Activated CD4-positive, alpha-beta T cell treated with anti-CD3 and anti-CD28 coated beads, Interleukin-2, amount 10 ng/mL, durations not matched to agents 7 days and 5 days (primary cell): ENCODE data around the gene MTAP. TPM values are rescaled to one million over a fixed set of nuclear protein-coding genes. Genes with fewer than 3 reads are reported as not detected.

Experiments used
- CTCF ChIA-PET: fragments of 350-600 bp; sonication (Branson Sonifier 250); formaldehyde crosslinking; loops from one replicate; lab custom pipeline; 2021; ENCODE audit warnings: antibody characterized with exemption; lab: Charles Lee
- POLR2A ChIA-PET: fragments of 350-600 bp; sonication (Branson Sonifier 250); formaldehyde crosslinking; loops from one replicate; lab custom pipeline; 2021; ENCODE audit warnings: antibody characterized with exemption; lab: Charles Lee
- DNase-seq: peaks from one replicate; pipeline ENCODE4 v3.0.0-alpha.2; 2020
- H3K27ac Mint-ChIP-seq: one replicate; pipeline ENCODE4 v1.8.0; 2021; ENCODE audit warnings: mild to moderate bottlenecking, moderate library complexity, mixed read lengths
- H3K27me3 Mint-ChIP-seq: one replicate; pipeline ENCODE4 v1.8.0; 2021; ENCODE audit warnings: mixed read lengths
- H3K36me3 Mint-ChIP-seq: one replicate; pipeline ENCODE4 v1.8.0; 2021; ENCODE audit warnings: low read depth, mixed read lengths
- H3K4me1 Mint-ChIP-seq: one replicate; pipeline ENCODE4 v1.8.0; 2021; ENCODE audit warnings: mixed read lengths
- H3K4me3 Mint-ChIP-seq: one replicate; pipeline ENCODE4 v1.8.0; 2021; ENCODE audit warnings: mild to moderate bottlenecking, moderate library complexity, mixed read lengths
- H3K9me3 Mint-ChIP-seq: one replicate; pipeline ENCODE4 v1.8.0; 2021; ENCODE audit warnings: mixed read lengths
- total RNA-seq, 2 experiments: library from RNA; stranded (reverse); gene quantifications; one replicate each; pipeline ENCODE4 v1.2.3, GENCODE V29; 2021

MTAP gene
- total RNA-seq, 2 experiments from 2014 or later, result 51.8 to 57.4 TPM

GRCh38 chr9:21969011-21969940, 166.8 kb downstream of the MTAP start:
- Mint-ChIP-seq H3K27ac (peak overlapping the region; percentile 43), H3K36me3 (peaks cover 28% of the 10 kb centered on the region), H3K27me3 (peaks cover 92% of the 10 kb centered on the region), H3K4me1 (peaks cover 38% of the 10 kb centered on the region), H3K9me3 (peaks cover 7% of the 10 kb centered on the region), H3K4me3 (peak overlapping the region; percentile 44)
- CTCF ChIA-PET, result interaction anchor here (0.6 to 4.2 kb wide), 3 partner anchors 32 to 625 kb away, joined by 3 to 19 read pairs (median 3); partner anchors contain the start of gene CDKN2B
- no peak for DNase-seq
- POLR2A ChIA-PET, result no interaction called here

- Mint-ChIP-seq H3K27ac (peak overlapping the region; percentile 34), H3K27me3 (peaks cover 93% of the 10 kb centered on the region), H3K4me3 (peak overlapping the region; percentile 16), H3K4me1 (peaks cover 38% of the 10 kb centered on the region), H3K9me3 (peaks cover 7% of the 10 kb centered on the region), H3K36me3 (peaks cover 25% of the 10 kb centered on the region)
- ChIA-PET POLR2A (no interaction called here), CTCF (interaction anchor here (0.6 to 4.2 kb wide), 3 partner anchors 13 to 626 kb away, joined by 3 to 19 read pairs (median 5); partner anchors contain the start of gene CDKN2B)
- DNase-seq, result no peak
Observed at GRCh38 chr9:21969951-21970799, 167.7 kb downstream of the MTAP start.

GRCh38 chr9:21970800-21971640, 168.6 kb downstream of the MTAP start:
- Mint-ChIP-seq H3K27ac (no peak overlapping the region), H3K4me1 (peaks cover 34% of the 10 kb centered on the region), H3K4me3 (peak overlapping the region; percentile 16), H3K9me3 (peaks cover 7% of the 10 kb centered on the region), H3K36me3 (peaks cover 20% of the 10 kb centered on the region), H3K27me3 (peaks cover 93% of the 10 kb centered on the region)
- ChIA-PET POLR2A (no interaction called here), CTCF (interaction anchor here (0.9 to 4.2 kb wide), 3 partner anchors 12 to 37 kb away, joined by 3 to 19 read pairs (median 5); partner anchors contain the start of gene CDKN2B)
- DNase-seq, result no peak

- Mint-ChIP-seq H3K36me3 (peaks cover 14% of the 10 kb centered on the region), H3K27me3 (peaks cover 94% of the 10 kb centered on the region), H3K27ac (no peak overlapping the region), H3K4me3 (no peak overlapping the region), H3K4me1 (peaks cover 29% of the 10 kb centered on the region), H3K9me3 (peaks cover 7% of the 10 kb centered on the region)
- POLR2A ChIA-PET, result no interaction called here
- CTCF ChIA-PET, result interaction anchor here (0.8 to 4.2 kb wide), 2 partner anchors 11 to 36 kb away, joined by 3 to 19 read pairs; partner anchors contain the start of gene CDKN2B
- no peak for DNase-seq
Observed at GRCh38 chr9:21972361-21972760, 169.9 kb downstream of the MTAP start.

- POLR2A ChIA-PET, result no interaction called here
- peaks cover 23% of the 10 kb centered on the region for H3K4me1 Mint-ChIP-seq
Observed at GRCh38 chr9:21974343-21974721, 171.9 kb downstream of the MTAP start.

GRCh38 chr9:21974722-21975409, 172.4 kb downstream of the MTAP start:
- no peaks in the 10 kb centered on the region for H3K9me3 Mint-ChIP-seq
- H3K36me3 Mint-ChIP-seq, result peaks cover 8% of the 10 kb centered on the region
- peaks cover 92% of the 10 kb centered on the region for H3K27me3 Mint-ChIP-seq
- peak; percentile 40 for DNase-seq
- no peak overlapping the region for H3K27ac Mint-ChIP-seq
- H3K4me3 Mint-ChIP-seq, result peak overlapping the region; percentile 66
- H3K4me1 Mint-ChIP-seq, result peaks cover 23% of the 10 kb centered on the region
- POLR2A ChIA-PET, result no interaction called here
- CTCF ChIA-PET, result no interaction called here

More at GRCh38 chr9:21974343-21974721, 171.9 kb downstream of the MTAP start:
- DNase-seq, result no peak
- H3K36me3 Mint-ChIP-seq, result peaks cover 8% of the 10 kb centered on the region
- H3K27ac Mint-ChIP-seq, result peak overlapping the region; percentile 58
- H3K9me3 Mint-ChIP-seq, result peaks cover under 1% of the 10 kb centered on the region
- H3K27me3 Mint-ChIP-seq, result peaks cover 92% of the 10 kb centered on the region
- CTCF ChIA-PET, result interaction anchor here (0.9 kb wide), 1 partner anchor 35 kb away, joined by 3 read pairs; the partner anchor contains the start of gene CDKN2B
- H3K4me3 Mint-ChIP-seq, result peak overlapping the region; percentile 66

GRCh38 chr9:21976334-21976875, 174.0 kb downstream of the MTAP start:
- peaks cover 18% of the 10 kb centered on the region for H3K4me1 Mint-ChIP-seq
- ChIA-PET POLR2A (no interaction called here), CTCF (interaction anchor here (0.6 to 2.1 kb wide), 3 partner anchors 7 to 31 kb away, joined by 3 to 16 read pairs (median 4); no protein-coding TSS in a partner anchor)
- H3K4me3 Mint-ChIP-seq, result no peak overlapping the region
- no peak for DNase-seq
- no peaks in the 10 kb centered on the region for H3K36me3 Mint-ChIP-seq
- H3K27ac Mint-ChIP-seq, result no peak overlapping the region
- H3K27me3 Mint-ChIP-seq, result peaks cover 89% of the 10 kb centered on the region
- H3K9me3 Mint-ChIP-seq, result no peaks in the 10 kb centered on the region

- no peaks in the 10 kb centered on the region for H3K36me3 Mint-ChIP-seq
- POLR2A ChIA-PET, result no interaction called here
- no peak overlapping the region for H3K27ac Mint-ChIP-seq
- H3K9me3 Mint-ChIP-seq, result no peaks in the 10 kb centered on the region
- CTCF ChIA-PET, result interaction anchor here (0.7 to 1.3 kb wide), 2 partner anchors 15 to 170 kb away, joined by 3 to 4 read pairs; no protein-coding TSS in a partner anchor
- H3K27me3 Mint-ChIP-seq, result peaks cover 79% of the 10 kb centered on the region
- H3K4me1 Mint-ChIP-seq, result peaks cover 5% of the 10 kb centered on the region
- H3K4me3 Mint-ChIP-seq, result no peak overlapping the region
- no peak for DNase-seq
Observed at GRCh38 chr9:21982391-21982790, 180.0 kb downstream of the MTAP start.

GRCh38 chr9:21982861-21983560, 180.6 kb downstream of the MTAP start:
- no peaks in the 10 kb centered on the region for H3K9me3 Mint-ChIP-seq
- ChIA-PET CTCF (interaction anchor here (0.7 to 1.7 kb wide), 7 partner anchors 7 to 171 kb away, joined by 3 to 5 read pairs (median 3); no protein-coding TSS in a partner anchor), POLR2A (no interaction called here)
- peaks cover 78% of the 10 kb centered on the region for H3K27me3 Mint-ChIP-seq
- H3K4me3 Mint-ChIP-seq, result no peak overlapping the region
- H3K27ac Mint-ChIP-seq, result no peak overlapping the region
- H3K36me3 Mint-ChIP-seq, result no peaks in the 10 kb centered on the region
- DNase-seq, result no peak
- H3K4me1 Mint-ChIP-seq, result peaks cover 6% of the 10 kb centered on the region

- H3K36me3 Mint-ChIP-seq, result no peaks in the 10 kb centered on the region
- DNase-seq, result no peak
- POLR2A ChIA-PET, result no interaction called here
Observed at GRCh38 chr9:21983561-21983935, 181.1 kb downstream of the MTAP start.

More at GRCh38 chr9:21983561-21983935, 181.1 kb downstream of the MTAP start:
- Mint-ChIP-seq H3K4me3 (no peak overlapping the region), H3K27ac (no peak overlapping the region), H3K4me1 (peaks cover 6% of the 10 kb centered on the region), H3K27me3 (peaks cover 79% of the 10 kb centered on the region), H3K9me3 (no peaks in the 10 kb centered on the region)
- CTCF ChIA-PET, result interaction anchor here (0.7 to 1.7 kb wide), 6 partner anchors 8 to 65 kb away, joined by 3 to 5 read pairs (median 3); no protein-coding TSS in a partner anchor
